ENCODE results near the gene MCOLN1. TPM values are rescaled to one million over a fixed set of nuclear protein-coding genes. Genes with fewer than 3 reads are reported as not detected.
A peak's percentile ranks its signal among the peaks of the same experiment; 100 is the strongest.

MCOLN1 gene
- total and polyA plus RNA-seq, 2 of the 8 experiments (the other 6 are each of a cell fraction or from before 2014, with no cell fraction given) = 19.1 to 40.0 TPM

DNA sequence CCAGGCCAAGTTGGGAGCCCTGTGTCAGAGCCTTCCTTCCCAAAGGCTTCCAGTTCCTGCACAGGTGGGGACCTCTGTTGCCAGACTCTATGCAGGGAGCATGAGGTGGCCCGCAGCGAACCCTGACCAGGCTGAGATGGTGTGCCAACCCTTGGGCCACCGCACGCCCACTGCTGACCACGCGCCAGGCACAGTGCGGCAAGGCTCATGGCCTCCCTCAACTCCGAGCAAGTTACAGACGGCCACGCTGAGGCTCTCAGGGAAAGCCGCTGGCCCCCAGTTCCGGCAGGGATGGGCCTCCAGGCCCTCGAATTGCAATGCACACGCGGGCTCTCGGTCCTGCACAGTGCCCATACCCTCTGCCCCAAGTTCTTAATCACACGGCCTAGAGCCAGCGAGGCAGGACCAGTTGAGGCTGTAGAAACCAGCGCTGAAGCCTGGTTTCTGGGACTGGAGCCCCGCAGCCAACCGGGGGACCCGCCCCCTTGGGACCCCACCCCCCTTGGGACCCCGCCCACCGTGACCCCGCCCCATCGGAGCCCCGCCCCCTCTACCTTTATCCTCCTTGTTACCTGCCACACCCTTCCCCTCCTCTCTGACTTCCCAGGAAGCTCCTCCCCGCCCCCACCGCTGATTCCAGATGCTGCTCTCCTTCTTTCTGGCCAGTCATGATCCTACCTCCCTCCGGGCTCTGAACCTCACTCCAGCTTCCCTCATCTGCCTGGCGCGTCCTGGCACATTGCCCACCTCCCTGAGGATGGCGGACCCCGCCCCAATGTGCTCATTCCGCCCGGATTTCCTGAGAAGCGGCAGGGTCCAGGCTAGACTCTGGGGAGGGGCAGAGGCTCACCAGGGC, 39.6 kb upstream of the MCOLN1 start (continued):
- peak; percentile 21; the same call in 1 of the 2 replicates for TF ChIP-seq CREB1 (IDR thresholded peaks at IDR 0.05)
- TF ChIP-seq, protein P1, sequence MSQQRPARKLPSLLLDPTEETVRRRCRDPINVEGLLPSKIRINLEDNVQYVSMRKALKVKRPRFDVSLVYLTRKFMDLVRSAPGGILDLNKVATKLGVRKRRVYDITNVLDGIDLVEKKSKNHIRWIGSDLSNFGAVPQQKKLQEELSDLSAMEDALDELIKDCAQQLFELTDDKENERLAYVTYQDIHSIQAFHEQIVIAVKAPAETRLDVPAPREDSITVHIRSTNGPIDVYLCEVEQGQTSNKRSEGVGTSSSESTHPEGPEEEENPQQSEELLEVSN (IDR thresholded peaks at IDR 0.05) = peak; percentile 10
- TF ChIP-seq TAF7 (optimal IDR thresholded peaks at IDR 0.05; ENCODE audit: borderline replicate concordance, low read depth, low read length) = peak; percentile 32
- no peak for TF ChIP-seq POU5F1 (IDR thresholded peaks at IDR 0.05; ENCODE audit: low read depth, low read length)
